ENCODE measurements around the gene SIAH2. TPM values are rescaled to one million over a fixed set of nuclear protein-coding genes. Genes with fewer than 3 reads are reported as not detected.
A peak's percentile ranks its signal among the peaks of the same experiment; 100 is the strongest.

SIAH2 gene
- total and polyA plus RNA-seq, 2 experiments from 2014 or later = 43.6 to 57.9 TPM

DNA sequence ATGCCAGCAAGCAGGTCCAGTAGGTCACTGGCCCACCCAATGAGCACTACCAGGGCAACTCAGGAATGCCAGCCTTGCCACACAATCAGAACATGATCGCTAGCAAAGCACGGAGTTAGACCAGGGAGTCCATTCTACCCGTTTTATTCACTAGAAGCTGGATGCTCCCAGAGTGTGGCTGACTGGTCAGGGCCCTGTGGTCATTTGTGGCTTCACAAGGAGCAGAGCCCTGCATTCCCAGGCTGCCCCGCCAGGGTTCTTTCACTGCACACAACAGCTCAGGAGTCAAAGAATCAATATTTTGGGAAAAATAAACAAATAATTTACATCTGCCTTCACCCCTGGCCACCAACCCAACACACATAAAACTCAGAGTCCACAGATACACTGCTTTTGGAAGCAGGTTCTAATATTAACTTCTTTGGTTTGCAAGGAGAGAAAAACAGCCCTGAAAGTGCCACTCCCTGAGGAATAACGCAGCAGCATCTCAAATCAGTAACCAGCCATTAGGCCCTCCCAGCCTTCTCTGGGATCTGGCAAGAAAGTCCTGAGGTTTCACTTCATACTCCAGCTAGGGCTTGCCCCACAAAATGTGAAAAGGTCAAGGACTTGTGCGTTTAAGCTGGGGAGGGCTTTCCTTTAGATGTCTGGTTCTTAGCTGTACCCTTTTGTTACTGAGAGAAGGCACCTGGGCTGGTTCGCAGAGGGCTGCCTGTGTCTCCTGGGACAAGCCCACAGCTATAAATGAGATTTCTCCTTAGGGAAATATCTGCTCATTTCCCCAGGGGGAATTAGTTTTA is 16.0 kb downstream of the SIAH2 start:
- Histone ChIP-seq H3K27ac (peak overlapping the region; percentile 75), H3K36me3 (replicated peaks; ENCODE audit: insufficient read depth, low read depth) (no peaks in the 10 kb centered on the region), H2AFZ (no peak overlapping the region), H3K9me3 (ENCODE audit: low read depth) (no peaks in the 10 kb centered on the region), H3K9me2 (replicated peaks; ENCODE audit: insufficient read depth) (no peaks in the 10 kb centered on the region), H3K79me2 (peaks cover 96% of the 10 kb centered on the region), H4K20me1 (ENCODE audit: insufficient read depth, poor library complexity, severe bottlenecking) (peaks cover 17% of the 10 kb centered on the region), H3K27me3 (no peaks in the 10 kb centered on the region), H3K4me2 (peak overlapping the region; percentile 60), H3K4me3 (no peak overlapping the region), H3K4me1 (ENCODE audit: insufficient read depth) (peaks cover 54% of the 10 kb centered on the region)
- TF ChIP-seq EZH2 (IDR thresholded peaks at IDR 0.05; ENCODE audit: borderline replicate concordance) (no peak), EZH2phosphoT487 (IDR thresholded peaks at IDR 0.05; ENCODE audit: low read depth, severe bottlenecking, unreplicated experiment) (no peak)
- TF ChIP-seq, protein P1, sequence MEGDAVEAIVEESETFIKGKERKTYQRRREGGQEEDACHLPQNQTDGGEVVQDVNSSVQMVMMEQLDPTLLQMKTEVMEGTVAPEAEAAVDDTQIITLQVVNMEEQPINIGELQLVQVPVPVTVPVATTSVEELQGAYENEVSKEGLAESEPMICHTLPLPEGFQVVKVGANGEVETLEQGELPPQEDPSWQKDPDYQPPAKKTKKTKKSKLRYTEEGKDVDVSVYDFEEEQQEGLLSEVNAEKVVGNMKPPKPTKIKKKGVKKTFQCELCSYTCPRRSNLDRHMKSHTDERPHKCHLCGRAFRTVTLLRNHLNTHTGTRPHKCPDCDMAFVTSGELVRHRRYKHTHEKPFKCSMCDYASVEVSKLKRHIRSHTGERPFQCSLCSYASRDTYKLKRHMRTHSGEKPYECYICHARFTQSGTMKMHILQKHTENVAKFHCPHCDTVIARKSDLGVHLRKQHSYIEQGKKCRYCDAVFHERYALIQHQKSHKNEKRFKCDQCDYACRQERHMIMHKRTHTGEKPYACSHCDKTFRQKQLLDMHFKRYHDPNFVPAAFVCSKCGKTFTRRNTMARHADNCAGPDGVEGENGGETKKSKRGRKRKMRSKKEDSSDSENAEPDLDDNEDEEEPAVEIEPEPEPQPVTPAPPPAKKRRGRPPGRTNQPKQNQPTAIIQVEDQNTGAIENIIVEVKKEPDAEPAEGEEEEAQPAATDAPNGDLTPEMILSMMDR (IDR thresholded peaks at IDR 0.05; ENCODE audit: poor library complexity) = no peak
- no peak for DNase-seq (ENCODE audit: low spot score)
- 74% methylated on average over 7 of the region's 7 CpGs for WGBS (ENCODE audit: low lambda C conversion rate, missing lambda C conversion rate)

DNA sequence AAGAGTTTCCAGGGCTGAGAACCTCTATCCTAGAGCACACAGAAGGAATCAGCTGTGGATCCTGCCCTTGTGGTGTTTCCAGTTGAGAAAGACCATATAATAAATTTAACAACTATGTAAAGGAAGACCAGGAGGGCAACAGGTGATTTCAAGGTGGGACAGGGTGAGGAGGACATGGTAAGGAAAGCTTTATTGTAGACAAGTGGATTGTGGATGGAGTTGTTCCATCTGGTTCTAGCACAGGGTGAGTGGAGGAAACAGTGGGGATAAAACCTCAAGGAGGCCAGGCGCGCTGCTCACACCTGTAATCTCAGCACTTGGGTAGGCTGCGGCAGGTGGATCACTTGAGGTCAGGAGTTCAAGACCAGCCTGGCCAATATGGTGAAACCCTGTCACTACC is 17.1 kb downstream of the SIAH2 start:
- H3K79me2 ChIP-seq = peaks cover 99% of the 10 kb centered on the region
- H3K36me3 ChIP-seq (replicated peaks; ENCODE audit: insufficient read depth, low read depth) = no peaks in the 10 kb centered on the region
- no peak overlapping the region for H3K4me3 ChIP-seq
- TF ChIP-seq EZH2phosphoT487 (IDR thresholded peaks at IDR 0.05; ENCODE audit: low read depth, severe bottlenecking, unreplicated experiment) = no peak
- peaks cover 44% of the 10 kb centered on the region for H3K4me1 ChIP-seq (ENCODE audit: insufficient read depth)
- no peaks in the 10 kb centered on the region for H3K27me3 ChIP-seq
- H3K9me3 ChIP-seq (ENCODE audit: low read depth) = no peaks in the 10 kb centered on the region
- no peaks in the 10 kb centered on the region for H3K9me2 ChIP-seq (replicated peaks; ENCODE audit: insufficient read depth)
- H4K20me1 ChIP-seq (ENCODE audit: insufficient read depth, poor library complexity, severe bottlenecking) = peaks cover 17% of the 10 kb centered on the region
- H2AFZ ChIP-seq = no peak overlapping the region
- no peak for DNase-seq (ENCODE audit: low spot score)
- 98% methylated on average over 3 of the region's 3 CpGs for WGBS (ENCODE audit: low lambda C conversion rate, missing lambda C conversion rate)
- H3K4me2 ChIP-seq = no peak overlapping the region
- no peak overlapping the region for H3K27ac ChIP-seq

DNA sequence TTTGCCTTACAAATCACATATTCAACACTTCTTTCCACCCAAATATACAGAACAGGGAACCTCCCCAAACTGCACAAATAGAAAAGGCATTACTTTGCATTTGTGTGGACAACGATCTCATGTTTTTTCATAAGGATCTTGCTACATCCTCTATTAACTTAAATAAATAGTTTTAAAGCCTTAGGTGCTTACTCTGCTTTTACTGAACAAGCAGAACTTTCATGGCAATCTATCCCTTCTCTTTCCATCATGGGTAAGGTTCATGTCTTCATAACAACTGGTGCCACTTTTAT is 18.1 kb downstream of the SIAH2 start:
- Histone ChIP-seq H3K36me3 (replicated peaks; ENCODE audit: insufficient read depth, low read depth) (no peaks in the 10 kb centered on the region), H3K9me2 (replicated peaks; ENCODE audit: insufficient read depth) (no peaks in the 10 kb centered on the region), H2AFZ (no peak overlapping the region), H3K27me3 (no peaks in the 10 kb centered on the region), H3K9me3 (ENCODE audit: low read depth) (no peaks in the 10 kb centered on the region), H3K4me1 (ENCODE audit: insufficient read depth) (peaks cover 47% of the 10 kb centered on the region), H4K20me1 (ENCODE audit: insufficient read depth, poor library complexity, severe bottlenecking) (peaks cover 11% of the 10 kb centered on the region), H3K4me3 (no peak overlapping the region), H3K79me2 (peaks cover 98% of the 10 kb centered on the region), H3K4me2 (no peak overlapping the region), H3K27ac (peak overlapping the region; percentile 22)
- 59% methylated on average over 1 of the region's 1 CpG for whole genome bisulfite sequencing (ENCODE audit: low lambda C conversion rate, missing lambda C conversion rate)
- no peak for DNase-seq (ENCODE audit: low spot score)
- TF ChIP-seq EZH2 (IDR thresholded peaks at IDR 0.05; ENCODE audit: borderline replicate concordance) (no peak), EZH2phosphoT487 (IDR thresholded peaks at IDR 0.05; ENCODE audit: low read depth, severe bottlenecking, unreplicated experiment) (no peak)
- TF ChIP-seq, protein P1 (IDR thresholded peaks at IDR 0.05; ENCODE audit: poor library complexity) = no peak

DNA sequence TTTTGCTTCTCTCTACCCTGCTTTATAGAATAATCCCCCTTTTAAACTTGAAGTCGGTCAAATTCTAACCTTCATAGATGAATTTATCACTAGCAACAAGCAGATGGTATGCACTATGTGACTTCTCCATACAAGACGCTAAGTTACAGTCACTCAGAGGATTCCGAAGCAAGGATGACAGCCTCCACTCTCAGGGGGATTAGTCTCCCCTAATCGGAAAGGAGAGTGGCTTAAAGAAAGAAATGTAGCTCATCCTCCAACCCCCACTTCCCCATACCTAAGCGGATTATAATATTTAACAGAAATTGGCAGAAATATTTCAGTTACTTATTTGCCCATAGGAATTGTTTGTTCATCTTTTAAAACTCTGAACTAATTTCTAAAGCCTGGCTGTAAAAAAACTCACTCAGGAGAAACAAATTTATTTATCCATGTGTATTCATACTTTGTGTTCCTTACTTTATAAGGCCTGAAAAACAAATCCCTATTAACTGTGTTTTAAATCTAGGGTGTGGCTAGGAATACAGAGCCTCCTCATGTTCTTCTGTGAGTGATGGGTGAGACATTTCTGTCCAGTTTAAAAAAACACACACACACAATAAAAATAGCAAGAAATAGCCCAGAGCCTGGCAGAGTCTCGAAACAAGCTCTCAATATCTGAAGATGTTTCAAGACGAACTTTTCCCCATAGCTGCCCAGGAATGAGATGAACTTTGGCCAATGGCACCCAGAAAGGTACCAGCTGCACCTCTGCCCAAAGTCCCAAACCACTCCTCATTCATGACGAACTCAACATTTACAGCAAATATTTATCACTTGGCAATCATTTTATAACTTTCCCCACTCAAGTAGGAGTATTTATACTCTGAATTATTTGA is 18.7 kb downstream of the SIAH2 start:
- TF ChIP-seq EZH2 (IDR thresholded peaks at IDR 0.05; ENCODE audit: borderline replicate concordance) = no peak
- no peak for TF ChIP-seq EZH2phosphoT487 (IDR thresholded peaks at IDR 0.05; ENCODE audit: low read depth, severe bottlenecking, unreplicated experiment)
- TF ChIP-seq, protein P1 (IDR thresholded peaks at IDR 0.05; ENCODE audit: poor library complexity) = no peak
- 69% methylated on average over 8 of the region's 8 CpGs for WGBS (ENCODE audit: low lambda C conversion rate, missing lambda C conversion rate)
- peaks cover 46% of the 10 kb centered on the region for H3K4me1 ChIP-seq (ENCODE audit: insufficient read depth)
- peak overlapping the region; percentile 22 for H3K27ac ChIP-seq
- no peaks in the 10 kb centered on the region for H3K27me3 ChIP-seq
- peaks cover 11% of the 10 kb centered on the region for H4K20me1 ChIP-seq (ENCODE audit: insufficient read depth, poor library complexity, severe bottlenecking)
- H3K9me3 ChIP-seq (ENCODE audit: low read depth) = no peaks in the 10 kb centered on the region
- no peaks in the 10 kb centered on the region for H3K36me3 ChIP-seq (replicated peaks; ENCODE audit: insufficient read depth, low read depth)
- DNase-seq (ENCODE audit: low spot score) = no peak
- H3K79me2 ChIP-seq = peaks cover 94% of the 10 kb centered on the region
- no peak overlapping the region for H2AFZ ChIP-seq
- H3K4me3 ChIP-seq = no peak overlapping the region
- H3K4me2 ChIP-seq = no peak overlapping the region
- no peaks in the 10 kb centered on the region for H3K9me2 ChIP-seq (replicated peaks; ENCODE audit: insufficient read depth)
